Coronary artery (tissue), 2 donors: Measurements from ENCODE around the gene AFF1.

Experiments used
- DNase-seq: peaks from one replicate; pipeline ENCODE4 v3.0.0-alpha.2; 2017; ENCODE audit warnings: low spot score
- H3K27ac ChIP-seq, 2 donors: fragments of 200-600 bp; sonication (generic); one replicate each; pipeline ENCODE4 v1.5.1; 2016 to 2019
- H3K4me3 ChIP-seq: fragments of 200-600 bp; sonication (generic); 2 replicates; pipeline ENCODE4 v1.5.1; 2016; ENCODE audit warnings: mild to moderate bottlenecking, moderate library complexity
- TF ChIP-seq, protein P1 (sequence below): fragments of 200-600 bp; sonication (generic); IDR thresholded peaks from one replicate; pipeline ENCODE4 v1.5.1; 2019; ENCODE audit warnings: antibody characterized with exemption

Gene AFF1

DNA sequence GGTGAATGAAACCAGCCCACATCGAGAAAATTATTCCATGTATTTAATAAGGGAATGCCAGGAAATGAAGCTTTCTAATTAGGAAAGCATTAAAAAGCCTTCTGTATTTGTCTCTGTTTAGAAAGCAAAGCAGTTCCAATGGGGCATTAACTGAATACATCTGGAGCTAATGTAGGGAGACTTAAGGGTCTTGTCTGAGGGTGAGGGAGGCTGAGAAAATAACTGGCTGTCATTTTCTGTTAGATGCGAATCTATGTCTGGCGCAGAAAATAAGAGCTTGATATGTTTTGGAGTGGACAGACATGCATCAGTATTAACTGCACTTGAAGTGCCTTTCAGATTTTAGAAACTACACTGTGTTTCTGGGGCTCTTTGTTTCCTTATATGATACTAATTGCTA, 174.3 kb downstream of the AFF1 start:
- TF ChIP-seq, protein P1, sequence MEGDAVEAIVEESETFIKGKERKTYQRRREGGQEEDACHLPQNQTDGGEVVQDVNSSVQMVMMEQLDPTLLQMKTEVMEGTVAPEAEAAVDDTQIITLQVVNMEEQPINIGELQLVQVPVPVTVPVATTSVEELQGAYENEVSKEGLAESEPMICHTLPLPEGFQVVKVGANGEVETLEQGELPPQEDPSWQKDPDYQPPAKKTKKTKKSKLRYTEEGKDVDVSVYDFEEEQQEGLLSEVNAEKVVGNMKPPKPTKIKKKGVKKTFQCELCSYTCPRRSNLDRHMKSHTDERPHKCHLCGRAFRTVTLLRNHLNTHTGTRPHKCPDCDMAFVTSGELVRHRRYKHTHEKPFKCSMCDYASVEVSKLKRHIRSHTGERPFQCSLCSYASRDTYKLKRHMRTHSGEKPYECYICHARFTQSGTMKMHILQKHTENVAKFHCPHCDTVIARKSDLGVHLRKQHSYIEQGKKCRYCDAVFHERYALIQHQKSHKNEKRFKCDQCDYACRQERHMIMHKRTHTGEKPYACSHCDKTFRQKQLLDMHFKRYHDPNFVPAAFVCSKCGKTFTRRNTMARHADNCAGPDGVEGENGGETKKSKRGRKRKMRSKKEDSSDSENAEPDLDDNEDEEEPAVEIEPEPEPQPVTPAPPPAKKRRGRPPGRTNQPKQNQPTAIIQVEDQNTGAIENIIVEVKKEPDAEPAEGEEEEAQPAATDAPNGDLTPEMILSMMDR, result no peak
- DNase-seq, result no peak
- no peak overlapping the region for H3K4me3 ChIP-seq
- H3K27ac ChIP-seq, result peak overlapping the region; percentile 71 to 89

DNA sequence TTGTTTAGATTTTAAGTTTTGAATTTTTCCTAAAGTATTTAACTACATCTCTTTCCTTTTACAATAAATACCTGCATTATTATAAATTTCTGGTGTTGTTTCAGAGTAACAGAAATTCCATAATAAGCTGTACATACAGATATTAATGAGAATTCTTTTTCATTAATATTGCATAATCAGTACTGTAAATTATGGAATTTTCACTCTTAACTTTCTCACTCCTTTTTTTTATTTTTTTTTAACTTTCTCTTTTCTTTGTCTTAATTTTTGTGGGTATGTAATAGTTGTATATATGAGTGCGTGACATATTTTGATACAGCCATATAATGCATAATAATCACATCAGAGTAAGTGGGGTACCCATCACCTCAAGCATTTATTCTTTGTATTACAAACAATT, 175.1 kb downstream of the AFF1 start:
- no peak for DNase-seq
- Histone ChIP-seq H3K27ac (no peak overlapping the region), H3K4me3 (no peak overlapping the region)
- TF ChIP-seq, protein P1, result no peak

DNA sequence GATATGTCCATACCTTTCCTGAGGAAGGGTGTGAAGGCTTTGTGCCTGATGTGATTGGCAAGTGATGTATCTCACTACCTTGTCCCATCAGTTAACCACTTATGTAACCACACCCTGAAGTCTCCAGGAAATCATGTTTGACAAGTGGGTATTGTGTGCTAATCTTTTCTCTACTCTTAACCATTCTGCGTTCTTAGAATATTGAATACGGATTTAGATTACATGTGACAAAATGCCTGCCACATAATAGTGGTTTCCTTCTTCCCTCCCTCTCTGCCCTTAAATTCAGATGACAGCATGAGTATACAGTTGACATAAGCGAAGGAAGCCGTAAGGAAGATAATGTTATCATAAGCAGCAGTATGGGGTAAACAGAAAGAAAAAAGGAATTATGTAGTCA, 177.3 kb downstream of the AFF1 start:
- no peak overlapping the region for H3K4me3 ChIP-seq
- TF ChIP-seq, protein P1, result no peak
- peak overlapping the region in 1 of 2 donors; percentile 10 for H3K27ac ChIP-seq
- no peak for DNase-seq

DNA sequence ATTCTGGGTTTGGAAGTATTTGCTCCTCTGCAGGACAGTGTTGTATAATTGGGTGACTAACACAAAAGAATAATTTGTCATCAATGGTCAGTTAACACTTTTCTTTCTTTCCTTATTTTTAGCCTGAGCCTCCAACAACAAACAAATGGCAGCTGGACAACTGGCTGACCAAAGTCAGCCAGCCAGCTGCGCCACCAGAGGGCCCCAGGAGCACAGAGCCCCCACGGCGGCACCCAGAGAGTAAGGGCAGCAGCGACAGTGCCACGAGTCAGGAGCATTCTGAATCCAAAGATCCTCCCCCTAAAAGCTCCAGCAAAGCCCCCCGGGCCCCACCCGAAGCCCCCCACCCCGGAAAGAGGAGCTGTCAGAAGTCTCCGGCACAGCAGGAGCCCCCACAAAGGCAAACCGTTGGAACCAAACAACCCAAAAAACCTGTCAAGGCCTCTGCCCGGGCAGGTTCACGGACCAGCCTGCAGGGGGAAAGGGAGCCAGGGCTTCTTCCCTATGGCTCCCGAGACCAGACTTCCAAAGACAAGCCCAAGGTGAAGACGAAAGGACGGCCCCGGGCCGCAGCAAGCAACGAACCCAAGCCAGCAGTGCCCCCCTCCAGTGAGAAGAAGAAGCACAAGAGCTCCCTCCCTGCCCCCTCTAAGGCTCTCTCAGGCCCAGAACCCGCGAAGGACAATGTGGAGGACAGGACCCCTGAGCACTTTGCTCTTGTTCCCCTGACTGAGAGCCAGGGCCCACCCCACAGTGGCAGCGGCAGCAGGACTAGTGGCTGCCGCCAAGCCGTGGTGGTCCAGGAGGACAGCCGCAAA, 179.6 kb downstream of the AFF1 start:
- TF ChIP-seq, protein P1, result no peak
- no peak for DNase-seq
- H3K27ac ChIP-seq, result no peak overlapping the region
- H3K4me3 ChIP-seq, result no peak overlapping the region

DNA sequence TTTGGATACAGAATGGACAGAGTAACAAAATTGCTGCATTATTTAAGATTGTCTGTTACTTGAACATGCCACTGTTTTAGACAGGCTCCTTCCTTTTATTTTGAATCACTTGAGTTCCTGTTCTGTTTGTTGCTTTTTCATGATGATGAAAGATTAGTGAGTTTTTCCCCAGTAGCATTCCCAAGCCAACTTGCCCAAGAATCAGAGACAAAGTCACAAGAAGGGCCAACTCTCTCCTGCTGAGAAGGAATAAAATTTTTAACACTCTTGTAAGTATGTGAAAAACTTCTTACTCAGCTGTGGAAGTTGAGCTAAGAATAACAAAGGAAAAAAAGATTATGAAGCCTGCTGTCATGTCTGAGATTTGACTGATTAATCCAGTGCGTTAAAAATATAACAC, 181.4 kb downstream of the AFF1 start:
- Histone ChIP-seq H3K4me3 (no peak overlapping the region), H3K27ac (peak overlapping the region in 1 of 2 donors; percentile 14)
- DNase-seq, result no peak
- TF ChIP-seq, protein P1, result no peak

DNA sequence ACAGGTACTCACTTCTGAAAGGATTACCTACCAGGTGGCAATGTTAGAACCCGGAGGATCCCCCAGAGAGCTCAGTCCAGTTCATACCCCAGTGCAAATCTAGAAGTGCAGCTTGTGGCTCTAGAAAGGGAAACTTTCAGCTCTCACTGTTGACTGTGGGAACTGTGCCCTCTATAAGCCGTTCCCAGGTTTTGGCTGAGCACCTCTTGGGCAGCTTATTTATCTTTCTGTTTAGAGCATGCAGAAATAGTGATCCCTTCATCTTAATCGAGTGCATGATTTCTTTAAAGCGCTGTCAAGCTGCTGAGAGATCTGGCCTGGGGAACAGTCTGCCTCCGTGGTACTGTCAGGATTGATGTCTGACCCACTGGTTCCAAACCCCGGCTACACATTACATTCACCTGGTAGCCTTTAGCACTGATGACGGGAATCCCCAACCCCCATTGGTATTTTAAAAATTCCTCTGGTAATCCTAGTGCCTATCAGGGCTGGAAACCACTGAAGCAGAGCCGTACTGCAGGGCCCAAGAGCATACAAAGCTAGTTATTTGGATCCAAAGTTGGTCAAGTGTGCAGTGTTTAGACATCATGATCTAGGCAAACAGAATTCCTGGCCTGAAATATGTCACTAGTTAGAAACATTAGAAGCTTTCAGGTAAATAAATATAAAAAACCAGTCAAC, 182.4 kb downstream of the AFF1 start:
- Histone ChIP-seq H3K4me3 (no peak overlapping the region), H3K27ac (peak overlapping the region in 1 of 2 donors; percentile 50)
- TF ChIP-seq, protein P1, result no peak
- DNase-seq, result no peak

DNA sequence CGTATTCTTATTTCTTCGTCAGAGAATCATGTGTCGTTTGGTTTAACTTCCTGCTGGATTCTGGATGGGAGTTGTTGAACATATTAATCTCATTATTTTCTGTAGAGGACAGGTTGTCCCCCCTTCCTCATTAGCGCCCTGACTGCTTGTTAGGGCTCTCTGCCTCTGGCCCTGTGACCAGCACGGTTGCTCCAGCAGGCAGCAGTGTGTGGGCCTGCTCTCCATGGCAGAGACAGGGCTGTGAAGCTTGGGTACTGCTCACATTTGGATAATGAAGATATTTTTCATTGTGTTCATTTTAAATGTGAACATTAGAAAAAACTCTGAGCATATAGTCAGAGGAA, 182.9 kb downstream of the AFF1 start:
- Histone ChIP-seq H3K27ac (peak overlapping the region in 1 of 2 donors; percentile 39), H3K4me3 (no peak overlapping the region)
- TF ChIP-seq, protein P1, result no peak

More for the DNA sequence above, 182.9 kb downstream of the AFF1 start:
- no peak for DNase-seq
